A549 treated with AZD2906 at 1 μM for 4 hours (cell line): Measurements from ENCODE around the gene RC3H1. TPM values are rescaled to one million over a fixed set of nuclear protein-coding genes. Genes with fewer than 3 reads are reported as not detected.

Experiments used
- total RNA-seq: library from RNA; stranded (reverse); fragments of 200-300 nt; extraction: Qiagen RNA extraction; gene quantifications from 5 replicates; pipeline ENCODE4 v1.2.3, GENCODE V29; 2022

The RC3H1 gene
- total RNA-seq, result 4.5 to 5.7 TPM (median 5.4 TPM) in 5 replicates

GRCh38 chr1:174022080-174022975, at the start of gene RC3H1:
Gene RC3H1, minus strand, starts transcription at chr1:174022357. Its CDS starts 29,372 bp downstream, at chr1:173992985.

GRCh38 chr1:173917149-173917548, 105.0 kb downstream of the RC3H1 start, which contains the start of gene SERPINC1:
Gene SERPINC1, minus strand, starts transcription at chr1:173917327. Its CDS starts 68 bp downstream, at chr1:173917259.

Other genes starting within 250 kb of the RC3H1 start
- 38.9 to 49.1 TPM (median 40.0 TPM) in 5 replicates for gene DARS2, start 197.7 kb downstream of the RC3H1 start, total RNA-seq
- gene CENPL, start 197.5 kb downstream of the RC3H1 start, total RNA-seq, result 11.4 to 14.7 TPM (median 12.6 TPM) in 5 replicates
- 277 to 325 TPM (median 293 TPM) in 5 replicates for gene GAS5, start 154.4 kb downstream of the RC3H1 start, total RNA-seq
- 0.95 to 1.5 TPM (median 1.4 TPM) in 5 replicates for gene ZBTB37, start 154.0 kb downstream of the RC3H1 start, total RNA-seq
- gene SERPINC1, start 105.0 kb downstream of the RC3H1 start, total RNA-seq, result 0.07 to 0.14 TPM (median 0.07 TPM) in 3 of 5 replicates, not detected in the others
- 4.3 to 6.4 TPM (median 5.4 TPM) in 5 replicates for gene RABGAP1L, start 137.2 kb upstream of the RC3H1 start, total RNA-seq